ENCODE data around the gene IFT20.

IFT20 gene

GRCh38 chr17:28318759-28319597, 16.3 kb downstream of the IFT20 start, which contains the start of gene TMEM97 (continued):
- peak; percentile 83; the same call in 1 of the 2 replicates for TF ChIP-seq ZNF449 (tag by site-specific recombination; IDR thresholded peaks at IDR 0.05)
- no peak for TF ChIP-seq ZNF473 (tag by site-specific recombination; IDR thresholded peaks at IDR 0.05)
- no peak for TF ChIP-seq ZNF596 (tag by site-specific recombination; IDR thresholded peaks at IDR 0.05)
- TF ChIP-seq ZNF777 (tag by site-specific recombination; IDR thresholded peaks at IDR 0.05; ENCODE audit: borderline replicate concordance): no peak
- no peak for TF ChIP-seq MZF1 (tag by site-specific recombination; IDR thresholded peaks at IDR 0.05; ENCODE audit: borderline replicate concordance)
- no peak for TF ChIP-seq ZNF138 (tag by site-specific recombination; IDR thresholded peaks at IDR 0.05; ENCODE audit: borderline replicate concordance)
- 0 out of 2 replicates have a peak, but pooled peaks have one; percentile 44 for TF ChIP-seq OVOL3 (tag by site-specific recombination; IDR thresholded peaks at IDR 0.05)
- TF ChIP-seq REST (tag by site-specific recombination; IDR thresholded peaks at IDR 0.05): peak; percentile 51
- TF ChIP-seq ZBTB1 (tag by site-specific recombination; IDR thresholded peaks at IDR 0.05): no peak
- 0 out of 2 replicates have a peak, but pooled peaks have one; percentile 38 for TF ChIP-seq ZNF580 (tag by site-specific recombination; IDR thresholded peaks at IDR 0.05)
- no peak for TF ChIP-seq ZNF18 (tag by site-specific recombination; IDR thresholded peaks at IDR 0.05)
- TF ChIP-seq ZFP69B (tag by site-specific recombination; IDR thresholded peaks at IDR 0.05): peak; percentile 48; the same call in 1 of the 2 replicates
- TF ChIP-seq BCL11B (tag by site-specific recombination; IDR thresholded peaks at IDR 0.05; ENCODE audit: low read depth): peak; percentile 51; the same call in 1 of the 2 replicates
- 0 out of 2 replicates have a peak, but pooled peaks have one; percentile 16 for TF ChIP-seq ZNF10 (tag by site-specific recombination; IDR thresholded peaks at IDR 0.05)
- TF ChIP-seq ZNF311 (tag by site-specific recombination; IDR thresholded peaks at IDR 0.05; ENCODE audit: borderline replicate concordance): no peak
- TF ChIP-seq PATZ1 (tag by site-specific recombination; IDR thresholded peaks at IDR 0.05): peak; percentile 96
- TF ChIP-seq ZNF624 (tag by site-specific recombination; IDR thresholded peaks at IDR 0.05): no peak
- TF ChIP-seq HOXD13 (CRISPR knock-in tag; IDR thresholded peaks at IDR 0.05; ENCODE audit: borderline replicate concordance): no peak
- TF ChIP-seq ZNF169 (tag by site-specific recombination; IDR thresholded peaks at IDR 0.05): no peak
- no peak for TF ChIP-seq ZNF280C (tag by site-specific recombination; IDR thresholded peaks at IDR 0.05)
- TF ChIP-seq ZNF521 (tag by site-specific recombination; IDR thresholded peaks at IDR 0.05): no peak
- no peak for TF ChIP-seq ZNF664 (tag by site-specific recombination; IDR thresholded peaks at IDR 0.05)
- TF ChIP-seq ZBTB26 (tag by site-specific recombination; optimal IDR thresholded peaks at IDR 0.05): peak; percentile 99
- peak; percentile 38; the same call in 1 of the 2 replicates for TF ChIP-seq ZNF394 (tag by site-specific recombination; IDR thresholded peaks at IDR 0.05; ENCODE audit: borderline replicate concordance)
- peak; percentile 54; the same call in 1 of the 2 replicates for TF ChIP-seq REPIN1 (tag by site-specific recombination; IDR thresholded peaks at IDR 0.05; ENCODE audit: low read depth)
- TF ChIP-seq ZNF24 (tag by site-specific recombination; IDR thresholded peaks at IDR 0.05): peak; percentile 71; the same call in 1 of the 2 replicates

All from HEK293 (cell line).